H1 (cell line): ENCODE data around the gene DUSP23. TPM values are rescaled to one million over a fixed set of nuclear protein-coding genes. Genes with fewer than 3 reads are reported as not detected.

Experiments used
- ASH2L ChIP-seq: fragments of 200-600, 300-600 bp; sonication (generic); IDR thresholded peaks from one replicate; pipeline ENCODE4 v1.7.1; 2017; ENCODE audit warnings: low read length
- MAX ChIP-seq: IDR thresholded peaks from 2 replicates; pipeline ENCODE4 v1.6.1; 2012; ENCODE audit warnings: inconsistent platforms
- SAP30 ChIP-seq: fragments of 300-600 bp; sonication (generic); IDR thresholded peaks from 2 replicates; pipeline ENCODE4 v1.7.1; 2012; ENCODE audit warnings: low read length, moderate library complexity, mild to moderate bottlenecking, inconsistent platforms; ENCODE audit not compliant: insufficient read depth, insufficient replicate concordance
- SIRT6 ChIP-seq: IDR thresholded peaks from one replicate; pipeline ENCODE4 v1.7.1; 2012; ENCODE audit warnings: low read length, inconsistent platforms
- TAF7 ChIP-seq: optimal IDR thresholded peaks from 2 replicates; pipeline ENCODE3; 2011; ENCODE audit warnings: low read depth, mild to moderate bottlenecking, inconsistent platforms, low read length, moderate library complexity, borderline replicate concordance
- USF2 ChIP-seq: IDR thresholded peaks from 2 replicates; pipeline ENCODE4 v1.6.1; 2011; ENCODE audit warnings: low read length, improper control_type of control experiment
- ZNF274 ChIP-seq: IDR thresholded peaks from 2 replicates; pipeline ENCODE4 v1.7.0; 2012; ENCODE audit warnings: low read length, borderline replicate concordance; ENCODE audit errors: extremely low read depth
- polyA plus RNA-seq, 7 experiments: library from polyadenylated mRNA; depleted of rRNA in 3 of 7; stranded (reverse) in 5 of 7; unstranded in 2 of 7; fragments of >200 nt in 5 of 7; fragments of 200-250 nt in 2 of 7; gene quantifications; 1 replicate in 5 of 7; 2 replicates in 1 of 7; 4 replicates in 1 of 7; pipeline versions ENCODE4 v1.2.1 to v1.2.3, GENCODE V29; 2011 to 2013; ENCODE audit warnings: missing spikeins in 2 of 7, mixed read lengths in 2 of 7
- total RNA-seq: library from RNA; stranded (reverse); fragmentation: NEBNext Ultra II Directional; extraction: Animal tissue kit (Norgen Biotek cat#: 25700); gene quantifications from 2 replicates; pipeline ENCODE4 v1.2.1, GENCODE V29; 2021
- TF ChIP-seq, protein P1 (sequence below): fragments of 300-600 bp; sonication (generic); IDR thresholded peaks from 2 replicates; pipeline ENCODE4 v1.7.1; 2012; ENCODE audit warnings: low read length, moderate library complexity, mild to moderate bottlenecking, inconsistent platforms; ENCODE audit not compliant: insufficient replicate concordance
- TF ChIP-seq, protein P2 (sequence below): IDR thresholded peaks from 2 replicates; pipeline ENCODE4 v1.6.1; 2012; ENCODE audit warnings: inconsistent platforms

The DUSP23 gene
- total and polyA plus RNA-seq, 2 of the 8 experiments (the other 6 are each of a cell fraction or from before 2014, with no cell fraction given): 45.8 to 80.1 TPM

GRCh38 chr1:159781992-159782391 is 1.2 kb downstream of the DUSP23 start (continued):
- TF ChIP-seq, protein P1, sequence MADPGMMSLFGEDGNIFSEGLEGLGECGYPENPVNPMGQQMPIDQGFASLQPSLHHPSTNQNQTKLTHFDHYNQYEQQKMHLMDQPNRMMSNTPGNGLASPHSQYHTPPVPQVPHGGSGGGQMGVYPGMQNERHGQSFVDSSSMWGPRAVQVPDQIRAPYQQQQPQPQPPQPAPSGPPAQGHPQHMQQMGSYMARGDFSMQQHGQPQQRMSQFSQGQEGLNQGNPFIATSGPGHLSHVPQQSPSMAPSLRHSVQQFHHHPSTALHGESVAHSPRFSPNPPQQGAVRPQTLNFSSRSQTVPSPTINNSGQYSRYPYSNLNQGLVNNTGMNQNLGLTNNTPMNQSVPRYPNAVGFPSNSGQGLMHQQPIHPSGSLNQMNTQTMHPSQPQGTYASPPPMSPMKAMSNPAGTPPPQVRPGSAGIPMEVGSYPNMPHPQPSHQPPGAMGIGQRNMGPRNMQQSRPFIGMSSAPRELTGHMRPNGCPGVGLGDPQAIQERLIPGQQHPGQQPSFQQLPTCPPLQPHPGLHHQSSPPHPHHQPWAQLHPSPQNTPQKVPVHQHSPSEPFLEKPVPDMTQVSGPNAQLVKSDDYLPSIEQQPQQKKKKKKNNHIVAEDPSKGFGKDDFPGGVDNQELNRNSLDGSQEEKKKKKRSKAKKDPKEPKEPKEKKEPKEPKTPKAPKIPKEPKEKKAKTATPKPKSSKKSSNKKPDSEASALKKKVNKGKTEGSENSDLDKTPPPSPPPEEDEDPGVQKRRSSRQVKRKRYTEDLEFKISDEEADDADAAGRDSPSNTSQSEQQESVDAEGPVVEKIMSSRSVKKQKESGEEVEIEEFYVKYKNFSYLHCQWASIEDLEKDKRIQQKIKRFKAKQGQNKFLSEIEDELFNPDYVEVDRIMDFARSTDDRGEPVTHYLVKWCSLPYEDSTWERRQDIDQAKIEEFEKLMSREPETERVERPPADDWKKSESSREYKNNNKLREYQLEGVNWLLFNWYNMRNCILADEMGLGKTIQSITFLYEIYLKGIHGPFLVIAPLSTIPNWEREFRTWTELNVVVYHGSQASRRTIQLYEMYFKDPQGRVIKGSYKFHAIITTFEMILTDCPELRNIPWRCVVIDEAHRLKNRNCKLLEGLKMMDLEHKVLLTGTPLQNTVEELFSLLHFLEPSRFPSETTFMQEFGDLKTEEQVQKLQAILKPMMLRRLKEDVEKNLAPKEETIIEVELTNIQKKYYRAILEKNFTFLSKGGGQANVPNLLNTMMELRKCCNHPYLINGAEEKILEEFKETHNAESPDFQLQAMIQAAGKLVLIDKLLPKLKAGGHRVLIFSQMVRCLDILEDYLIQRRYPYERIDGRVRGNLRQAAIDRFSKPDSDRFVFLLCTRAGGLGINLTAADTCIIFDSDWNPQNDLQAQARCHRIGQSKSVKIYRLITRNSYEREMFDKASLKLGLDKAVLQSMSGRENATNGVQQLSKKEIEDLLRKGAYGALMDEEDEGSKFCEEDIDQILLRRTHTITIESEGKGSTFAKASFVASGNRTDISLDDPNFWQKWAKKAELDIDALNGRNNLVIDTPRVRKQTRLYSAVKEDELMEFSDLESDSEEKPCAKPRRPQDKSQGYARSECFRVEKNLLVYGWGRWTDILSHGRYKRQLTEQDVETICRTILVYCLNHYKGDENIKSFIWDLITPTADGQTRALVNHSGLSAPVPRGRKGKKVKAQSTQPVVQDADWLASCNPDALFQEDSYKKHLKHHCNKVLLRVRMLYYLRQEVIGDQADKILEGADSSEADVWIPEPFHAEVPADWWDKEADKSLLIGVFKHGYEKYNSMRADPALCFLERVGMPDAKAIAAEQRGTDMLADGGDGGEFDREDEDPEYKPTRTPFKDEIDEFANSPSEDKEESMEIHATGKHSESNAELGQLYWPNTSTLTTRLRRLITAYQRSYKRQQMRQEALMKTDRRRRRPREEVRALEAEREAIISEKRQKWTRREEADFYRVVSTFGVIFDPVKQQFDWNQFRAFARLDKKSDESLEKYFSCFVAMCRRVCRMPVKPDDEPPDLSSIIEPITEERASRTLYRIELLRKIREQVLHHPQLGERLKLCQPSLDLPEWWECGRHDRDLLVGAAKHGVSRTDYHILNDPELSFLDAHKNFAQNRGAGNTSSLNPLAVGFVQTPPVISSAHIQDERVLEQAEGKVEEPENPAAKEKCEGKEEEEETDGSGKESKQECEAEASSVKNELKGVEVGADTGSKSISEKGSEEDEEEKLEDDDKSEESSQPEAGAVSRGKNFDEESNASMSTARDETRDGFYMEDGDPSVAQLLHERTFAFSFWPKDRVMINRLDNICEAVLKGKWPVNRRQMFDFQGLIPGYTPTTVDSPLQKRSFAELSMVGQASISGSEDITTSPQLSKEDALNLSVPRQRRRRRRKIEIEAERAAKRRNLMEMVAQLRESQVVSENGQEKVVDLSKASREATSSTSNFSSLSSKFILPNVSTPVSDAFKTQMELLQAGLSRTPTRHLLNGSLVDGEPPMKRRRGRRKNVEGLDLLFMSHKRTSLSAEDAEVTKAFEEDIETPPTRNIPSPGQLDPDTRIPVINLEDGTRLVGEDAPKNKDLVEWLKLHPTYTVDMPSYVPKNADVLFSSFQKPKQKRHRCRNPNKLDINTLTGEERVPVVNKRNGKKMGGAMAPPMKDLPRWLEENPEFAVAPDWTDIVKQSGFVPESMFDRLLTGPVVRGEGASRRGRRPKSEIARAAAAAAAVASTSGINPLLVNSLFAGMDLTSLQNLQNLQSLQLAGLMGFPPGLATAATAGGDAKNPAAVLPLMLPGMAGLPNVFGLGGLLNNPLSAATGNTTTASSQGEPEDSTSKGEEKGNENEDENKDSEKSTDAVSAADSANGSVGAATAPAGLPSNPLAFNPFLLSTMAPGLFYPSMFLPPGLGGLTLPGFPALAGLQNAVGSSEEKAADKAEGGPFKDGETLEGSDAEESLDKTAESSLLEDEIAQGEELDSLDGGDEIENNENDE: no peak
- TF ChIP-seq, protein P2, sequence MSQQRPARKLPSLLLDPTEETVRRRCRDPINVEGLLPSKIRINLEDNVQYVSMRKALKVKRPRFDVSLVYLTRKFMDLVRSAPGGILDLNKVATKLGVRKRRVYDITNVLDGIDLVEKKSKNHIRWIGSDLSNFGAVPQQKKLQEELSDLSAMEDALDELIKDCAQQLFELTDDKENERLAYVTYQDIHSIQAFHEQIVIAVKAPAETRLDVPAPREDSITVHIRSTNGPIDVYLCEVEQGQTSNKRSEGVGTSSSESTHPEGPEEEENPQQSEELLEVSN: no peak
- no peak for TF ChIP-seq SIRT6
- no peak for TF ChIP-seq SAP30
- no peak for TF ChIP-seq ASH2L
- TF ChIP-seq TAF7: no peak
- TF ChIP-seq MAX: no peak
- no peak for TF ChIP-seq ZNF274
- no peak for TF ChIP-seq USF2
